ENCODE measurements around the gene ACBD4. TPM values are rescaled to one million over a fixed set of nuclear protein-coding genes. Genes with fewer than 3 reads are reported as not detected.

ACBD4 gene
- total and polyA plus RNA-seq, 2 of the 13 experiments (the other 11 are each of a cell fraction or from before 2014, with no cell fraction given) = 16.1 to 26.9 TPM

- peak; percentile 88; the same call in 1 of the 2 replicates for TF ChIP-seq SIN3A (IDR thresholded peaks at IDR 0.05; ENCODE audit: borderline replicate concordance, low read depth, low read length)
- peak; percentile 87 for TF ChIP-seq ZNF674 (CRISPR knock-in tag; IDR thresholded peaks at IDR 0.05; ENCODE audit: low read depth)
- peak; percentile 98 for TF ChIP-seq EEA1 (CRISPR knock-in tag; IDR thresholded peaks at IDR 0.05; ENCODE audit: borderline replicate concordance)
- TF ChIP-seq ZSCAN9 (CRISPR knock-in tag; IDR thresholded peaks at IDR 0.05; ENCODE audit: borderline replicate concordance) = peak; percentile 69; the same call in 1 of the 2 replicates
- TF ChIP-seq REPIN1 (CRISPR knock-in tag; IDR thresholded peaks at IDR 0.05; ENCODE audit: borderline replicate concordance, low read depth) = peak; percentile 96
- no peak for TF ChIP-seq LCORL (IDR thresholded peaks at IDR 0.05)
- TF ChIP-seq LCORL (CRISPR knock-in tag; IDR thresholded peaks at IDR 0.05) = peak; percentile 92
- peak; percentile 76; the same call in 1 of the 2 replicates for TF ChIP-seq NFAT5 (CRISPR knock-in tag; IDR thresholded peaks at IDR 0.05)
- peak; percentile 55 for TF ChIP-seq ETV5 (CRISPR knock-in tag; IDR thresholded peaks at IDR 0.05; ENCODE audit: borderline replicate concordance)
- TF ChIP-seq POLR2AphosphoS5 (IDR thresholded peaks at IDR 0.05; ENCODE audit: low read depth, low read length) = peak; percentile 93
- no peak for TF ChIP-seq FOSL1 (CRISPR knock-in tag; IDR thresholded peaks at IDR 0.05; ENCODE audit: borderline replicate concordance)
- peak; percentile 94 for TF ChIP-seq ZNF547 (CRISPR knock-in tag; IDR thresholded peaks at IDR 0.05)
- peak; percentile 98 for TF ChIP-seq SNAPC4 (CRISPR knock-in tag; IDR thresholded peaks at IDR 0.05)
- TF ChIP-seq BHLHE40 (IDR thresholded peaks at IDR 0.05; ENCODE audit: low read length) = peak; percentile 14; the same call in 1 of the 2 replicates
- peak; percentile 90 for TF ChIP-seq HDAC1 (CRISPR knock-in tag; IDR thresholded peaks at IDR 0.05)
- TF ChIP-seq ZKSCAN8 (CRISPR knock-in tag; IDR thresholded peaks at IDR 0.05; ENCODE audit: borderline replicate concordance) = peak; percentile 94; the same call in 1 of the 2 replicates
- peak; percentile 73; the same call in 1 of the 2 replicates for TF ChIP-seq CHD4 (IDR thresholded peaks at IDR 0.05; ENCODE audit: borderline replicate concordance, low read length)
- no peak; the same call in 1 of the 2 replicates for TF ChIP-seq SNAI1 (CRISPR knock-in tag; IDR thresholded peaks at IDR 0.05; ENCODE audit: borderline replicate concordance)
- TF ChIP-seq ZNF10 (CRISPR knock-in tag; IDR thresholded peaks at IDR 0.05; ENCODE audit: borderline replicate concordance, low read depth) = no peak
Observed at GRCh38 chr17:45135192-45135977, at the start of gene ACBD4 (continued).
